Hematopoietic multipotent progenitor cell treated with erythropoietin and hydrocortisone succinate and interleukin-3 and kit ligand, for 6 days (in vitro differentiated cells): Measurements from ENCODE around the gene ZNF446.
"Not testable (repeated sequence)": the region's sequence is repeated elsewhere in the genome, so short reads cannot be mapped to it uniquely, and the experiment has no call there.

ENCODE experiments used
- DNase-seq: peaks from one replicate; pipeline ENCODE4 v3.0.0-alpha.2; 2015

ZNF446 gene

DNA sequence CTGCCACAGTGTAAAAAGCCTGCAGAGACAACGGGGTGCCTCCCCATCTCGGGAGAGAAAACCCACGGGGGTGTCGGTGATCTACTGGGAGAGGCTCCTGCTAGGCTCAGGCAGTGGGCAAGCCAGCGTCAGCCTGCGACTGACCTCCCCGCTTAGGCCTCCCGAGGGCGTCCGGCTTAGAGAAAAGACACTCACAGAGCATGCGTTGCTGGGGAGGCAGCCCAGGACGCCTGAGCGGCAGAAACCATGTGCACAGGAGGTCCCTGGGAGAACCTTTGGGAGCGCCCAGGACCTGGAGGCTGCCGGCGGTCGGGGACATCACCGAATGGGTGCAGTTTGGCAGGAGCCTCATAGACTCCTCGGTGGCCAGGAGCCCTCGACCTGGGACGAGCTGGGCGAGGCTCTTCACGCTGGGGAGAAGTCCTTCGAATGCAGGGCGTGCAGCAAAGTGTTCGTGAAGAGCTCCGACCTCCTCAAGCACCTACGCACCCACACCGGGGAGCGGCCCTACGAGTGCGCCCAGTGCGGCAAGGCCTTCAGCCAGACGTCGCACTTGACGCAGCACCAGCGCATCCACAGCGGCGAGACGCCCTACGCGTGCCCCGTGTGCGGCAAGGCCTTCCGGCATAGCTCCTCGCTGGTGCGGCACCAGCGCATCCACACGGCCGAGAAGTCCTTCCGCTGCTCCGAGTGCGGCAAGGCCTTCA, 5.2 kb upstream of the ZNF446 start:
- DNase-seq, result not testable (repeated sequence)

DNA sequence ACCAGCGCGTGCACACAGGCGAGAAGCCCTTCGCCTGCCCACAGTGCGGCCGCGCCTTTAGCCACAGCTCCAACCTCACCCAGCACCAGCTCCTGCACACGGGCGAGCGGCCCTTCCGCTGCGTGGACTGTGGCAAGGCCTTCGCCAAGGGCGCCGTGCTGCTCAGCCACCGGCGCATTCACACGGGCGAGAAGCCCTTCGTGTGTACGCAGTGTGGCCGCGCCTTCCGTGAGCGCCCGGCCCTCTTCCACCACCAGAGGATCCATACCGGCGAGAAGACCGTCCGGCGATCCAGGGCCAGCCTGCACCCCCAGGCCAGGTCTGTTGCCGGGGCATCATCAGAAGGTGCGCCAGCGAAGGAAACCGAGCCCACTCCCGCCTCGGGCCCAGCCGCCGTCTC, 4.4 kb upstream of the ZNF446 start:
- DNase-seq, result no peak

DNA sequence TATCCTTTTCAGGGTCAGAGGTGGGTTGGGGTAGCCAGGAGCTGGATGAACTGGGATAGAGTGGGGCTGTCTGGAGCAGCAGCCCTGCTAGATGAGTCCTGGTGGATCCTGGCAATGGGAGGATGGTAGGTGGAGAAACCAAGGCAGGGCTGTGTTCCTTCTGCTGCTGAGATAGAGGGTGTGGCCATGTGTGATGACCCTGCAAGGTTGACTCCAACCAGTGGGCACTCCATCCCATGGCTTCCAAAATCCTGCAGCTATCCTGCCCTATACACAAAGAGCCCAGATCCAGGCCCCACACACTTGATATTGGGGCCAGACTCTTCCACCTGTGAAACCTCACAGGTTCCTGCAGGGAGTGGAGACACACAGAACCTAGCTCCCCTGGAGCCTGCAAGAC, 2.4 kb upstream of the ZNF446 start:
- DNase-seq, result no peak

DNA sequence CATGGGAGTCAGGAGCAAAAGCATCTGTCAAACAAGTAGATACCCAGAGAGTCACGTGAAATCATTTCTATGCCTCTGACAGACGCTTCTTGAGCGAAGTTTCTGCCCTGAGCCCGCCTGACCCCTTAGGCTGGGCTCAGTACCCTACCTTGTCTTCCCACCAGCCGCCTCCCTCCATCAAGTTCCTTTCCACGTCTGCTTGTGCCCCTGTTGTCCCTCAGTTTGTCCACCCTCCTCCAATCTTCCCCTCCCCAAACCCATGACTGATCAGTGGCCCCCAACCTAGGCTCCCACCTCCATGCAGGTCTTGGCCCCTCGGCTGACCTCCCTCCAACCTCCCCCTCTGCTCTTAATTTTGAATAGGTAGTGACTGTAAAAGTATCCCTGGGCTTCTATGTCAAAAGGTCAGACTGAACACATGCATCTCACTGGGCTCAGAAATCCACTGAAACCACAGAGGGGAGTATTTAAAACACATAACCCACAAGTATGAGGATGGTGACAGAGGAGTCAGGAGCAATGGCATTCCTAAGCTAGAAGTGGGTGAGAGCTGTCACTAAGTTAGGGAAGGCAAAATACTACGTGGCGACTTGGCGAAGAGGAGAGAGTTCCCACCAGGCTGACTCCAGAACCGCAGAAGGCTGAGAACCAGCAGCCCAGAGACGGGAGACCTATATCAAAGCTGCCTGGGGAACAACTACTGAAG, 1.7 kb upstream of the ZNF446 start:
- DNase-seq, result no peak

- DNase-seq, result no peak
Measured at GRCh38 chr19:58474997-58475713, 997 bp upstream of the ZNF446 start.

GRCh38 chr19:58476498-58477015, 405 bp downstream of the ZNF446 start:
- DNase-seq, result no peak

DNA sequence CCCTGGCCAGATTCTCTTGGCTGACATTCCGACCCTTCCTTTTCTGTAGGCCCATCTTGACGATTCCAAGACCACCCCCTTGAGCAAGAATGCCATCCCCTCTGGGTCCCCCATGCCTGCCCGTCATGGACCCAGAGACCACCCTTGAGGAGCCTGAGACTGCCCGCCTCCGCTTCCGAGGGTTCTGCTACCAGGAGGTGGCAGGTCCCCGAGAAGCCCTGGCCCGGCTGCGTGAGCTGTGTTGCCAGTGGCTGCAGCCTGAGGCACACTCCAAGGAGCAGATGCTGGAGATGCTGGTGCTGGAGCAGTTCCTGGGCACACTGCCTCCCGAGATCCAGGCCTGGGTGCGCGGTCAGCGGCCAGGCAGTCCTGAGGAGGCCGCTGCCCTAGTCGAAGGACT, 978 bp downstream of the ZNF446 start:
- DNase-seq, result no peak

- DNase-seq, result no peak
Measured at GRCh38 chr19:58477871-58478270, 1.7 kb downstream of the ZNF446 start.

DNA sequence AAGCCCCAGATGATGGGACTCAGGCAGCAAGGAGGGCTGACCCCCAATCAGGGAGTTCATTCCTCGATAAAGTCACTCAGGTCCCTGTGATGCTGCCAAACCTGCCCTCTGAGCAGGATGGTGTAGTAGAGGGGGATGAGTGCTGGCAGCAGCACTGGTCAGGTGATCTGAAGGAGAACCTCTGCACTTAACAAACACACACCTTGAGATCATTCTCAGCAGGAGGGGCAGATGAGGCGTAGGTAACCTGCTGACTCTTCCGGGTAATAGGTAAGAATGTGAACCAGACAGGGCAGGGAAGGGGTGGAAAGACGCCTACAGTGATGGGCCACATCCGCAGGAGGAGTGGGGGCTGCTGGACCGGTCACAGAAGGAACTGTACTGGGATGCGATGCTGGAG, 3.2 kb downstream of the ZNF446 start:
- no peak for DNase-seq

DNA sequence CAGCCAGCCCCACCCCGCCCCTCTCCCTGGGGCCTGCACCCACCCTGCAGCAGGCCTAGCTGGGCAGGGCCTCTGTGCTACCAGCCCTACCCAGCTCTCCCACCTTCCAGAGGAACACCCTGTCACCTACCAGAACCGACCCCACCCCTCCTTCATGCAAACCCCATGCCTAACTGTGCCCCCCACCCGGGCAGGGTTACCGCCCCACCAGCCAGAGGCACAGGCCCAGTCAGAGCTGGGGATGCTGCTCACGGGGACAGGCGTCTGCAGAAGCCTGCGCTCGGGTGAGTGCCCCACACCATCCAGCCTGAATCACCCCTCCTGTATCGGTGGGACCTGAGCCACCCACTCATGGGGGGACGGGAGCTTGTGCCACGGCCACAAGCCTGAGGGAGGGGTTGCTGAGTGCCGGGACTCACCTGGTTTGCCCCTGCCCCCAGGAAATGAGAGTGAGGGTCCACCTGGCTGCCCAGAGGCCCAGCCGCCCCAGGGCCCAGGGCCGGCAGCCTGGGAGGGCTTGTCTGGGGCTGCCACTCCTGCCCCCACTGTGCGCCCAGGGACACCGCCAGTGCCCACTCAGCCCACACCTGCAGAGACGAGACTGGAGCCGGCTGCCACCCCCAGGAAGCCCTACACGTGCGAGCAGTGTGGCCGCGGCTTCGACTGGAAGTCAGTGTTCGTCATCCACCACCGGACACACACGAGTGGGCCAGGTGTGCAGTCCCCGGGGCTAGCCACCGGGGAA, 3.8 kb downstream of the ZNF446 start:
- no peak for DNase-seq

DNA sequence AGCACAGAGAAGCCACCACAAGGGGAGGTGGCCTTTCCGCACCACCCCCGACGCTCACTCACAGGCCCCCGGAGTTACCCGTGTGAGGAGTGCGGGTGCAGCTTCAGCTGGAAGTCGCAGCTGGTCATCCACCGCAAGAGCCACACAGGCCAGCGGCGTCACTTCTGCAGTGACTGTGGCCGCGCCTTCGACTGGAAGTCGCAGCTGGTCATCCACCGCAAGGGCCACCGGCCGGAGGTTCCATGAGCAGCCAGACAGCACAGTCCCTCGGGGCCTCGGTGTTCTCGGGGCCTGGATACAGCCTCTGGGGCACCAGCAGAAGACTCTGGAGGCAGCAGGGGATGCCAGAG, 4.3 kb downstream of the ZNF446 start:
- no peak for DNase-seq

- no peak for DNase-seq
Measured at GRCh38 chr19:58480831-58481230, 4.7 kb downstream of the ZNF446 start.

DNA sequence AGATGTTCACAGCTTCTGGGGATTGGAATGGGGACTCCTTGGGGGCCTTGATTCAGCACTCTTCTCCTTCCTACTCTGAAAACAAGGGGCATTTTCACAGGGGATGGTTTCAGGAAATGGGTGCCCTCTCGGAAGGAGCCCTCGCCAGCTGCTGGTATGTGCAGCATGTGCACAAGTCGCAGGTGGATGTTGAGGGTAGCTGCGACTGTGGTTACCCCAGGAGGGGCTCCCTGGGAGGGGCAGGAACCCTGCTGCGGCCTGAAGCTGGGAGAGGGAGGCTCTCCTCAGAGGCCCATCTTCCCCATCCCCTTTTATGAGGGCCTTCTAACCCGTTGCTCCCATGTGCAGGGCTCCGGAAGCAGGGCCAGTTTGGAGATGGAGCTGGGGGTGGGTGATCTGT, 6.2 kb downstream of the ZNF446 start:
- DNase-seq, result no peak

GRCh38 chr19:58483776-58484175, 7.6 kb downstream of the ZNF446 start:
- no peak for DNase-seq

GRCh38 chr19:58484349-58484748, 8.2 kb downstream of the ZNF446 start:
- peak; percentile 45 for DNase-seq

DNA sequence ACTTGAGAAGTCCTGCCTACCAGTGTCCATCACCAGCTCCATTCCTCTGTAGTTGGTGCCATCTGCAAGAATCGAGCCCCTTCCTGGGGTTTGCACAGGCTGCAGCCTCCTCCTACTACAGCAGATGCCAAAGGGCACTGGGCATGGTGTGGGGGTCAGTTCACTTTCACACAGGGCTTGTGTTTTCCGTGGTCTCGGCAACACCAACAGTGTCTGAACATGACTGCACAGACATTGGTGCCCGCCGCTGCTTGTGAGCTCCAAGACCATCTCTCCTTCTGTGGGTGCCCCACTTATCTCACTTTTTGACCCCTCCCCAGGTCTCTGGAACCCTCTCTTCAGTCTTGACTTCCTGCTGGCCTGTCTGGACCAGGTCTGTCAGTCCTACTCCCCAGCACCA, 15.2 kb downstream of the ZNF446 start:
- no peak for DNase-seq

- no peak for DNase-seq
Measured at GRCh38 chr19:58492265-58492664, 16.1 kb downstream of the ZNF446 start.

DNA sequence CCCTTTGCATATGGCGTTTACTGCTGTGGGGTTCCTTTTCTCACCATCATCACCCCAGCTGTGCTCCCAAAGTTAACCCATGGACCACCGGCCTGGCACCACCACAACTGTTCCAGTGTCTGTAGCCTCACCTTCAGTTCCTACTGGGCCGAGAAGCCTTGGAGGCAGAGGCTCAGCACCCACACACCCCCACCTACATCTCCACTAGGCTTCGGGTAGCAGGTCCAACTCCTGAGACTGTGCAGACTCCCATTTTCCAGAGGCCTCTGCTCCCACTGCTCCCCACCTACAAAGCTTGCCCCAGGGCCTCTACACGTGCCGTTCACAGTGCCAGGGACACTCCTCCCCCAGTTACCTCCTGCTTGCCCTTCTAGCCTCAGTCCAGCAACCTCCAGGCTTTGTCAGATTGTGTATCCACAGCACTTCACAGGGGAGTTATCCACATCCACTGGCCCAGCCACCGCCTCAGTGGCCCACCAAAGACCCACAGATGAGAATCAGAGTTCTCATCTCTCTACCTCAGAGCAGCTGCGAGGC, 21.6 kb downstream of the ZNF446 start:
- DNase-seq, result no peak

GRCh38 chr19:58498316-58499020, 22.3 kb downstream of the ZNF446 start:
- no peak for DNase-seq

DNA sequence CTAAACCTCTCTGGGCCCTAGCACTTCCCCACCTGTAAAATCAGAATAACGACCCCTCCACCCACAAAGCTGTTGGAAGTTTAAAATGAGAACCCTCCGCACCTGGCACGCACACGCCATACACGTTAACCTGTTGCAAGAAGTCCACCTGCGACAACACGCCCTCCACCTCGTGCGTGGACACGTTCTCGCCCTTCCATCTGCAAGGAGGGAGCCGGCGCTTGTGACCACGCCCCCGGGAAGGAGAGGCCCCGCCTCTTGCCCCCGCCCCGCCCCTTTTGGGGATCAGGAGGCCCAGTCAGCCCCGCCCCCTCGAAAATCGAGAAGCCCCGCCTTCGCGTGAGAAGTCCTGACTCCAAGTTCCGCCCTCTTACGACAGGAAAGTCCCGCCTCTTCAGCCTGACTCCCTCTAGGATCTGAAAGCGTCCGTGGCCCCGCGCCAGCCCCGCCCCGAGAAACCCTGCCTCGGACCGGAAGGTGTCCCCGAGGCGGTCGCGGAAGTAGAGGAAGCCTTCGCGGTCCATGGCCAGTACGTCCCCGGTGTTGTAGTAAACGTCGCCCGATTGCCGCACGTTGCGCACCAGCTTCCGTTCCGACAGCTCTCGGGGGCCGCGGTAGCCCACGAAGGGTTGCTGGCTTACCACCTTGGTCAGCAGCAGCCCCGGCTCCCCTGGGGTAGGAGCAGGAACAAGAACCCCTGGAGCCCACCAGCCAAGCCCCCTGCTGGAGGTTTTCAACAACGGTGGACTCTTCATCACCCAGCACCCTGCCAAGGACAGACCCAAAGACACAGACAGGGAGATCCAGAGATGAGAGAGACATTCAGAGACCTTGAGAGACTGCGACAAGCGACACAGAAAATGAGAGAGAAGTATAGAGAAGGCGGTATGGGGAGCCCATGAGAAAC, 23.1 kb downstream of the ZNF446 start:
- peak; percentile 100 for DNase-seq

DNA sequence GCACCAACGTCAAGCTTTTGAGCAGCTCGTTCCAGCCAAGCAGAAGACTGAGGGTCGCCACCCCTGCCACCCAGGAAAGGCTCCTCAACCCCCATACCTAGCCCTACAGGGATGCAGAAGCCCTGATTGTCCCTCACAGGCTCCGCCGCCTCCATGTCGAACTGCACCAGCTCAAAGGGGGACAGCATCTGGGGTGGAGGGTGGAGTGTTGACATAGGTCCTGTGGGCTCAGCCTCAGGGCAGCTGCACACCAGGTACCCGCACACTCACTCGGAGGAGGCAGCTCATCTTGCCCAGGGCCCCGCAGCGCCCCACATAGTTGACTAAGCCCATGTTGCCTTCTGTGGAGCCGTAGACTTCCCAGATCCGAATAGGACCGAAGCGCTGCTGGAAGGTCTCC, 24.1 kb downstream of the ZNF446 start:
- DNase-seq, result no peak
